Myometrial cell (primary cell): ENCODE results near the gene MS4A2. TPM values are rescaled to one million over a fixed set of nuclear protein-coding genes. Genes with fewer than 3 reads are reported as not detected.

Source experiments
- total RNA-seq: library from RNA; depleted of rRNA; stranded (reverse); fragments of >200 nt; gene quantifications from 2 replicates; pipeline ENCODE4 v1.2.3, GENCODE V29; 2015

MS4A2 gene
- not detected in 2 replicates for total RNA-seq

DNA sequence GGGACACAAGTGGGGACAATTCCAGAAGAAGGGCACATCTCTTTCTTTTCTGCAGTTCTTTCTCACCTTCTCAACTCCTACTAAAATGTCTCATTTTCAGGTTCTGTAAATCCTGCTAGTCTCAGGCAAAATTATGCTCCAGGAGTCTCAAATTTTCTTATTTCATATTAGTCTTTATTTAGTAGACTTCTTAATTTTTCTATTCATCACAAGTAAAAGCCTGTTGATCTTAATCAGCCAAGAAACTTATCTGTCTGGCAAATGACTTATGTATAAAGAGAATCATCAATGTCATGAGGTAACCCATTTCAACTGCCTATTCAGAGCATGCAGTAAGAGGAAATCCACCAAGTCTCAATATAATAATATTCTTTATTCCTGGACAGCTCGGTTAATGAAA lies at the start of gene MS4A2:
Gene MS4A2 (plus strand): TSS at position 301 of the 400 bp plus-strand sequence. CDS start 102 bp downstream, outside the sequence.

DNA sequence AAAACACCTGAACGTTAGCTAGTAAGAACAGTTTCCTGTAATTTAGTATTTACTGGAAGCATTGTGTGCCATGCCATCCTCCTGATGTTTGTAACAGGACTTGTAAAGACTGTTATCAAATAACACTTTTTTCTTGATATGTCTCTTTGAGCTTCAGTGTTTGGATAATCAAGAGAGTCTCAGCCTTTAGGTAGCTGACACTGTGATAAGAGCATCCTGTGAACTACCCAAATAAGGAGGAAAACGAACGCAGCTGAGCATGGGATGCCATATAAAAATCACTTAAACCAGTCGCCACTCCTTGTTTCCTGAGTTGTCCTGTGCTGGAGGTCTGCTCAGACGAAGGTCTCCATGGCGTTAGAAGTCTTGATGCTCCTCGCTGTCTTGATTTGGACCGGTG lies 48.4 kb upstream of the MS4A2 start, which contains the start of gene OOSP2:
Gene OOSP2 (plus strand): TSS at position 301 of the 400 bp plus-strand sequence. CDS start 51 bp downstream, at position 352.

DNA sequence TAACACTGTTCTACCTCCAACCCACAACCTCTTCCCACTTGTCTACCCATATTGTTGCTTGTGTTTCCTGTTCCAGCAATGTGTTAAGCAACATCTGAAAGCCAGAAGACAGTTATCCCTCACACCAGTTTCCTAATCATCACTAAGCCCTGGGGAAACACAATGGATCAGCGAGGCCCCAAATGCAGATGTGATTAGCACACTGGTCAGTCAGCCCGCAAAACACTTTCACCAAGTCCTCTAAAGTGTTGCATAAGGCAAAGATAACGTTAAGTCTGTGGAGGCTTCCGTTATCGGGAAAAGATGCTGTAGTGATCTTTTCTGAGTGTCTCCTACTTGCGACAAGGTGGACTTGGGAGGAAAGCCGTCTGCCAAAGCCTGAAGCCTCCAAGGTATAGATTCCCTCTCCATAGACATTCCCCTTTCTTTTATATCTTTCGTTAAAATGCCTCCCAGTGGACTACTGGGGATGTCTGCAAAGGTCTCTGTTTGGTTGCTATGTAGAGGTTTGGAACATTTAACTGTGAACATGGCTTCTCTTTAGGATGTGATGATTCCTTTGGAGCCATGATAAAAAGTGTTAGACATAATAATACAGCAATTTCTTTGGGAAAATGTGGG lies 32.0 kb upstream of the MS4A2 start, which contains the start of gene MS4A3:
Gene MS4A3 (plus strand): TSS at position 317 of the 621 bp plus-strand sequence. CDS start 4,496 bp downstream, outside the sequence.

Other genes with a start within 250 kb of the MS4A2 start
- gene CBLIF, start 243.2 kb upstream of the MS4A2 start, total RNA-seq, result not detected in 2 replicates
- gene TCN1, start 222.2 kb upstream of the MS4A2 start, total RNA-seq, result not detected in 2 replicates
- gene OOSP3, start 209.9 kb upstream of the MS4A2 start, total RNA-seq, result not detected in 2 replicates
- not detected in 2 replicates for gene OOSP1, start 150.2 kb upstream of the MS4A2 start, total RNA-seq
- gene OOSP4A, start 124.6 kb upstream of the MS4A2 start, total RNA-seq, result not detected in 2 replicates
- not detected in 2 replicates for gene OOSP4B, start 71.5 kb upstream of the MS4A2 start, total RNA-seq
- not detected in 2 replicates for gene OOSP2, start 48.3 kb upstream of the MS4A2 start, total RNA-seq
- not detected in 2 replicates for gene MS4A3, start 32.0 kb upstream of the MS4A2 start, total RNA-seq
- not detected in 2 replicates for gene MS4A6A, start 94.4 kb downstream of the MS4A2 start, total RNA-seq
- not detected in 2 replicates for gene MS4A4E, start 154.5 kb downstream of the MS4A2 start, total RNA-seq
- gene MS4A4A, start 192.0 kb downstream of the MS4A2 start, total RNA-seq, result not detected in 2 replicates
- gene MS4A6E, start 238.6 kb downstream of the MS4A2 start, total RNA-seq, result not detected in 2 replicates